Measurements from ENCODE around the gene OR8H1. TPM values are rescaled to one million over a fixed set of nuclear protein-coding genes. Genes with fewer than 3 reads are reported as not detected.

OR8H1 gene
- not detected for total RNA-seq
- polyA plus RNA-seq: not detected
- long read RNA-seq, donor 1: 0 reads
- long read RNA-seq, donor 2: 0 reads
- long read RNA-seq, donor 3: 0 reads
- long read RNA-seq, donor 4: 0 reads
- long read RNA-seq, donor 5: 0 reads

GRCh38 chr11:56292154-56292553, at the start of gene OR8H1:
Gene OR8H1, minus strand, starts transcription at chr11:56292254. Its CDS starts 1,192 bp downstream, at chr11:56291062.
- Histone ChIP-seq H3K27ac (ENCODE audit: low read depth in 1 of 2, low read length in 1 of 2) (no peak within 1 kb of the TSS), H3K4me3 (no peak within 1 kb of the TSS), H3K36me3 (ENCODE audit: control insufficient read depth in 4 of 4, insufficient read depth in 4 of 4, low read length in 4 of 4) (no peaks in the 10 kb centered on the region), H3K9me3 (ENCODE audit: control insufficient read depth in 4 of 4, insufficient read depth in 3 of 4, low read length in 3 of 4) (no peaks in the 10 kb centered on the region), H3K9ac (ENCODE audit: insufficient read depth in 1 of 2, low read length in 2 of 2) (no peak within 1 kb of the TSS), H3K27me3 (ENCODE audit: control insufficient read depth in 3 of 3, insufficient read depth in 3 of 3, low read length in 2 of 3) (no peaks in the 10 kb centered on the region), H3K4me1 (ENCODE audit: control insufficient read depth in 5 of 5, insufficient read depth in 5 of 5, low read length in 5 of 5) (no peaks in the 10 kb centered on the region)
- DNase-seq: no peak
- TF ChIP-seq CTCF (IDR thresholded peaks at IDR 0.05; ENCODE audit: control extremely low read depth, extremely low read depth): no peak
- 59 to 67% methylated on average over 2 of the region's 2 CpGs for WGBS, 2 donors
- ATAC-seq (ENCODE audit: insufficient read depth, low FRiP score): no peak

GRCh38 chr11:56340289-56340688, 48.2 kb upstream of the OR8H1 start:
- no peak overlapping the region for H3K27ac ChIP-seq (ENCODE audit: low read depth in 1 of 2, low read length in 1 of 2)
- no peaks in the 10 kb centered on the region for H3K27me3 ChIP-seq (ENCODE audit: control insufficient read depth in 3 of 3, insufficient read depth in 3 of 3, low read length in 2 of 3)
- H3K9me3 ChIP-seq (ENCODE audit: control insufficient read depth in 4 of 4, insufficient read depth in 3 of 4, low read length in 3 of 4): peaks cover 0 to 5% (median 3%) of the 10 kb centered on the region in 4 donors
- H3K36me3 ChIP-seq (ENCODE audit: control insufficient read depth in 4 of 4, insufficient read depth in 4 of 4, low read length in 4 of 4): no peaks in the 10 kb centered on the region
- no peak for TF ChIP-seq CTCF (IDR thresholded peaks at IDR 0.05; ENCODE audit: control extremely low read depth, extremely low read depth)
- H3K9ac ChIP-seq (ENCODE audit: insufficient read depth in 1 of 2, low read length in 2 of 2): no peak overlapping the region
- DNase-seq (no peak), ATAC-seq (ENCODE audit: insufficient read depth, low FRiP score) (no peak)
- H3K4me1 ChIP-seq (ENCODE audit: control insufficient read depth in 5 of 5, insufficient read depth in 5 of 5, low read length in 5 of 5): no peaks in the 10 kb centered on the region
- H3K4me3 ChIP-seq: no peak overlapping the region

GRCh38 chr11:56333156-56333555, 41.1 kb upstream of the OR8H1 start:
- Histone ChIP-seq H3K27ac (ENCODE audit: low read depth in 1 of 2, low read length in 1 of 2) (no peak overlapping the region), H3K4me1 (ENCODE audit: control insufficient read depth in 5 of 5, insufficient read depth in 5 of 5, low read length in 5 of 5) (no peaks in the 10 kb centered on the region), H3K36me3 (ENCODE audit: control insufficient read depth in 4 of 4, insufficient read depth in 4 of 4, low read length in 4 of 4) (no peaks in the 10 kb centered on the region), H3K9me3 (ENCODE audit: control insufficient read depth in 4 of 4, insufficient read depth in 3 of 4, low read length in 3 of 4) (peaks cover 0 to 5% (median 2%) of the 10 kb centered on the region in 4 donors), H3K9ac (ENCODE audit: insufficient read depth in 1 of 2, low read length in 2 of 2) (no peak overlapping the region), H3K4me3 (no peak overlapping the region), H3K27me3 (ENCODE audit: control insufficient read depth in 3 of 3, insufficient read depth in 3 of 3, low read length in 2 of 3) (no peaks in the 10 kb centered on the region)
- ATAC-seq (ENCODE audit: insufficient read depth, low FRiP score): no peak
- 62 to 65% methylated on average over 3 of the region's 3 CpGs for WGBS, 2 donors
- no peak for DNase-seq
- no peak for TF ChIP-seq CTCF (IDR thresholded peaks at IDR 0.05; ENCODE audit: control extremely low read depth, extremely low read depth)
